ENCODE measurements around the gene SEC23IP. TPM values are rescaled to one million over a fixed set of nuclear protein-coding genes. Genes with fewer than 3 reads are reported as not detected.

Gene SEC23IP
- total and polyA plus RNA-seq, 5 donors from 2014 or later: 29.7 to 58.6 (median 47.8) TPM

Other genes starting within 250 kb of the SEC23IP start
- gene BAG3, start 241.3 kb upstream of the SEC23IP start, total RNA-seq: 38.2 TPM
- 1 to 10 TPM; 6.7 to 8.7 (median 7.4) TPM for gene BAG3, start 241.3 kb upstream of the SEC23IP start, polyA plus RNA-seq
- gene INPP5F, start 166.7 kb upstream of the SEC23IP start, total RNA-seq: 22.1 TPM
- gene INPP5F, start 166.7 kb upstream of the SEC23IP start, polyA plus RNA-seq: 10 to 100 TPM; 10.4 to 14.3 (median 10.9) TPM
- gene MCMBP, start 19.9 kb upstream of the SEC23IP start, total RNA-seq: 36.1 TPM
- gene MCMBP, start 19.9 kb upstream of the SEC23IP start, polyA plus RNA-seq: 10 to 100 TPM; 62.8 to 69.6 (median 64.4) TPM